HEK293 (cell line): ENCODE measurements around the gene LACC1.

Source experiments
- MEIS1 ChIP-seq: sonication (generic); formaldehyde crosslinking; IDR thresholded peaks from 2 replicates; pipeline ENCODE4 v1.8.1; 2022; ENCODE audit warnings: missing genetic modification reagents, mild to moderate bottlenecking, borderline replicate concordance
- TCF7L2 ChIP-seq: IDR thresholded peaks from 2 replicates; pipeline ENCODE4 v1.6.1; 2011; ENCODE audit warnings: low read depth, mild to moderate bottlenecking, inconsistent platforms, low read length, moderate library complexity, borderline replicate concordance
- ZBTB20 ChIP-seq: fragments of 450-650 bp; formaldehyde crosslinking; IDR thresholded peaks from 2 replicates; pipeline ENCODE4 v1.5.1; 2016; ENCODE audit warnings: missing biosample characterization, missing genetic modification characterization
- ZNF175 ChIP-seq: fragments of 450-650 bp; formaldehyde crosslinking; IDR thresholded peaks from 2 replicates; pipeline ENCODE4 v1.5.1; 2016; ENCODE audit warnings: missing biosample characterization, missing genetic modification characterization

- TF ChIP-seq ZBTB20 (no peak), TCF7L2 (no peak), ZNF175 (no peak), MEIS1 (CRISPR knock-in tag) (no peak)
Measured at GRCh38 chr13:43937839-43938238, 58.1 kb downstream of the LACC1 start.
